HEK293T (cell line): ENCODE data around the gene WBP11.
"Not testable (repeated sequence)": the region's sequence is repeated elsewhere in the genome, so short reads cannot be mapped to it uniquely, and the experiment has no call there.

Source experiments
- BHLHE40 ChIP-seq: fragments of 450-650 bp; IDR thresholded peaks from 2 replicates; pipeline ENCODE4 v1.6.1; 2016; ENCODE audit warnings: mild to moderate bottlenecking, moderate library complexity, borderline replicate concordance
- FOXA1 ChIP-seq: fragments of 450-650 bp; IDR thresholded peaks from 2 replicates; pipeline ENCODE4 v1.6.1; 2016; ENCODE audit warnings: mild to moderate bottlenecking
- FOXK2 ChIP-seq: fragments of 450-650 bp; IDR thresholded peaks from 2 replicates; pipeline ENCODE4 v1.6.1; 2016; ENCODE audit warnings: mild to moderate bottlenecking
- FOXM1 ChIP-seq: fragments of 450-650 bp; IDR thresholded peaks from 2 replicates; pipeline ENCODE4 v1.6.1; 2017; ENCODE audit warnings: mild to moderate bottlenecking, borderline replicate concordance
- HDGF ChIP-seq: fragments of 450-650 bp; IDR thresholded peaks from 2 replicates; pipeline ENCODE4 v1.6.1; 2017; ENCODE audit warnings: antibody characterized with exemption, borderline replicate concordance
- L3MBTL2 ChIP-seq: fragments of 450-650 bp; conservative IDR thresholded peaks from 2 replicates; pipeline ENCODE4 v1.6.1; 2016; ENCODE audit warnings: mild to moderate bottlenecking
- NFRKB ChIP-seq: fragments of 450-650 bp; IDR thresholded peaks from 2 replicates; pipeline ENCODE4 v1.6.1; 2016; ENCODE audit warnings: mild to moderate bottlenecking, moderate library complexity
- SP1 ChIP-seq: fragments of 450-650 bp; IDR thresholded peaks from 2 replicates; pipeline ENCODE4 v1.6.1; 2017
- SUZ12 ChIP-seq: fragments of 450-650 bp; IDR thresholded peaks from 2 replicates; pipeline ENCODE4 v1.6.1; 2016; ENCODE audit warnings: mild to moderate bottlenecking
- TARDBP ChIP-seq: fragments of 450-650 bp; IDR thresholded peaks from 2 replicates; pipeline ENCODE4 v1.6.1; 2016
- ZNF384 ChIP-seq: fragments of 450-650 bp; IDR thresholded peaks from 2 replicates; pipeline ENCODE4 v1.6.1; 2016
- TF ChIP-seq, protein P1 (sequence below): fragments of 450-650 bp; IDR thresholded peaks from 2 replicates; pipeline ENCODE4 v1.6.1; 2016

- TF ChIP-seq TARDBP, L3MBTL2, FOXM1, NFRKB, SP1, HDGF, SUZ12, ZNF384, FOXA1, FOXK2, BHLHE40: not testable (repeated sequence)
- TF ChIP-seq, protein P1, sequence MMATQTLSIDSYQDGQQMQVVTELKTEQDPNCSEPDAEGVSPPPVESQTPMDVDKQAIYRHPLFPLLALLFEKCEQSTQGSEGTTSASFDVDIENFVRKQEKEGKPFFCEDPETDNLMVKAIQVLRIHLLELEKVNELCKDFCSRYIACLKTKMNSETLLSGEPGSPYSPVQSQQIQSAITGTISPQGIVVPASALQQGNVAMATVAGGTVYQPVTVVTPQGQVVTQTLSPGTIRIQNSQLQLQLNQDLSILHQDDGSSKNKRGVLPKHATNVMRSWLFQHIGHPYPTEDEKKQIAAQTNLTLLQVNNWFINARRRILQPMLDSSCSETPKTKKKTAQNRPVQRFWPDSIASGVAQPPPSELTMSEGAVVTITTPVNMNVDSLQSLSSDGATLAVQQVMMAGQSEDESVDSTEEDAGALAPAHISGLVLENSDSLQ, result not testable (repeated sequence)
These were observed 66.8 kb downstream of the WBP11 start for GRCh38 chr12:14736441-14736840.
